HG03135 (cell line): ENCODE measurements around the gene COL1A1.

Source experiments
- ATAC-seq: cut with Tn5 transposase; IDR thresholded peaks from one replicate; pipeline ENCODE4 v1.9.1; 2021; ENCODE audit warnings: mild to moderate bottlenecking, moderate library complexity; ENCODE audit not compliant: unreplicated experiment

Gene COL1A1

DNA sequence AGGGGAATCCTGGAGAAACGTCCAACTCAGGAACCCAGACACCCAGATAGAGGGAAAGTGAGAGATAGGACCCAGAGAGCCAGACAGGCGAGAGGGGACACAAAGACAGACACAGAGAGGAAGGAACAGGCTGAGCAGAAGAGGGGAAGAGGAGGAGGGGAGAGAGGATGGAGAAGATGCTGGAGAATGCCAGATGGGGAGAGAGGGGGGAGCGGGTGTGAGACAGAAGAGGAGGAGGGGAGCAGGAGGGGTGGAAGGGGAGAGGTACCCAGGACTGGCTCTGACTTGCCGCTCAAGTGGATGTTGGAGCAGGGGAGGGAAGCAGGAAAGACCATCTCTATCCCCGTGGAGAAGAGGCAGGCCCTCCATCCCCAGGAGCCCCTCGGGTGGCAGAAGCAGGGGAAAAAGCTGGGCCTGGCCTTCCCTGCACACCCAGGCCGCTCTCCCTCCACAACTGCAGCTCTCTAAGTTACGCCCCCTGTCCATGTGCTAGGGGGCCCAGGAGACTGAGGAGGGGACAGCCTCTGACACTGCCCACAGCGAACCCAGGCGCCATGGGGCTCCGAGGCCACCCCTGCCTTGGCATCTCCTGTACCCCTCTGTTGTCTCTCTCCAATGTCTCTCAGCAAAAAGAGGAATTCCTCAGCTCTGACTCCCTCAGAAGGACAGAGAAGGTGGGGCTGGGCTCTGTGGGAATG is 55.8 kb downstream of the COL1A1 start:
- ATAC-seq: no peak

DNA sequence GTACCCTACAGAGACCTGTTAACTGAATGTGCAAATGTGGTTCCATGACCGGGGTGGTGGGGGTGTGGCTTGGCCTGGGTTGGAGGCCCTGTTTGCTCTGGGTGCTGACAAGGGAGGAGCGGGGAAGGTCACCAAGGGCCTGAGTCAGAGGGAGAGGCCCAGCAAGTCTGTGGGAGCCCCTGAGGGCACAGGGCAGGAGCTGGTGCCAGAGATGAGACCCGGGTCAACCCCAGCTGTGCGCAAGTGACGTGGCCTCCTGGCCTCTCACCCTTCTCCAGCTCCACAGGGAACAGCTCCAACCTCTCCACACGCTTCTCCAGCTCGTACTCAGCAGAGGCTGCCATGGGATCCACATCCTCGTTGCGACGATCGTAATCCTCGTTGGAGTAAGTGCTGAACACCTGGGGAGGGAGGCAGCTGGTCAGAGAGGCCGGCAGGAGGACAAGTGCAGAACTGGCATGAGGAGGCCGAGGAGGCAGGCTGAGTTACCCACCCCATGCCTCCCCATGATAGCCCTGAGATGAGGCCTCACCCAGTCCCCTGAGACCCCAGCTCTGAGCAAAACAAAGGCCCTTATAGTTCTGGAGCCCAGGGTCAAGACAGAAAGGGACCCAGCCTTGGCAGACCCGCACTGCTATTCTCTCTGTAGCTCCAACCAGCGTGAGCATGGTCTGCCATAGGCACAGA is 56.4 kb downstream of the COL1A1 start:
- ATAC-seq: no peak

DNA sequence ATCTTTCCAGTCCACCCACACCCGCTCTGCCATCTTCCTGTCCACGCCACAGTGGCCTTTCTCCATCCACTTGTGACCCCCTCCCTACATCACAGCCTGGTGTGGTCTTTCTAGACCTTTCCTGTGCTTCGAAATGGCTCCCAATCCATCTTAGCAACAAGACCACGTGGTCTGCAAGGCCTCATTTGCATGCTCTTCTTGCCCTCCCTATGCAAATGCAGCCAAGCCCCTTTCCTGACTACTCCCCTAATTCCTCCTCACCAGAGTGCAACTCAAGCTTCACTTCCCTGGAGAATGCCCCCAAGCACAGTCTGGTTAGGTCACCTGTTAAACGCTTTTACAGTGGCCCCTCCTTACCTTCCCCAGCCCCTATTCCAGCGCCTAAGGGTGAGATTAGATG is 57.1 kb downstream of the COL1A1 start:
- ATAC-seq: no peak

DNA sequence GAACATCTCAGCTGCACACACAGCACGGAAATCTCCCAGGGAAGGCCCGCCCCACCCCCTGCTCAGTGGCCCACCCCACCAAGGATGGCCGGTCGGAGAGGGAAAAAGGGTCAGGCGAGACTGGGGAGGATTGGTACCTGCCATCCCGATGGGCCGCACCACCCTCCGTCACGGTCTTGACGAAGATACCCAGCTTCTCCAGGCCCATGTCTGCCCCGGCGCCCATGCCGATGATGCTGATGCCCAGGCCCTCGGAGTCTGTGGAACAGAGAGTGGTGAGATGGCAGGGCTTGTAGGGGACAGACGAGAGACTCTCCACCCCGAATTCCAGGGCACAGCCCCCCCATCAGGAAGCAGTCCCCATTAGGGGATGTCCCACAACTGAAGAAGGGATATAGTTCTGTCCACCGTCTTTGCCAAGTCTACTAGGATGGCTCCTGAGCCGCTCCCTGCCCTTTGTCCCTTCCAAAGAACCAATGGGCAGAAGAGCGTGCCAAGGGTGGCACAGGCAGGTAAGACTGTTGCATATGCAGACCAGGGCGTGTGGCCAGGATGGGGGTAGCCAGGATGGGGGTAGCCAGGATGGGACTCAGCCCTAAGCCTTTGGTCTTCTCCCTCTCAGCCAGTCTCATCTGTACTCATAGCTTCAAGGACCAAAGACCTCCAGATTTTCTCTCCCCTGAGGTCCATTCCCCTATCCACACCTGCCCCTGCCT is 57.8 kb downstream of the COL1A1 start:
- ATAC-seq: no peak

- ATAC-seq: no peak
These were observed 59.7 kb downstream of the COL1A1 start for GRCh38 chr17:50141745-50142110.

- ATAC-seq: no peak
These were observed 60.2 kb downstream of the COL1A1 start for GRCh38 chr17:50141026-50141744.

- peak; percentile 47 for ATAC-seq
These were observed 61.2 kb downstream of the COL1A1 start for GRCh38 chr17:50139950-50140885.

- no peak for ATAC-seq
These were observed 62.1 kb downstream of the COL1A1 start for GRCh38 chr17:50139185-50139783.

DNA sequence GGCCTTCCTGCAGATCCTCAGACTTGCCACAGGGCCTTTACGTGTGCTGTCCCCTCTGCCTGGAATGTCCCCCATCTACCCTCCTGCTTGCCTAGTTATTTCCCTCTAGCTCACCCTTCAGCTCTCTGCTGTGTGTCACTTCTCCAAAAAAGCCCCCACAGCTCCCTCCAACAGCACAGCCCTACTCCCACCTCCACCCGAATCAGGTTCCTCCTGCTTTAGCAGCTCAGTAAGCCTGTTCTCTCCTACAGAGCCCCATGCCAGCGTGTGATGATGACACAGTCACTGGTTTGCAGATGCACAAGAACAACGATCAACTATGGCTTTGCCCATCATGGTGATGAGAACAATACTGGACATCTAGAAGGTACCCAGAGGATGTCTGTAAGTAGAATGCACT is 64.4 kb downstream of the COL1A1 start:
- ATAC-seq: no peak

DNA sequence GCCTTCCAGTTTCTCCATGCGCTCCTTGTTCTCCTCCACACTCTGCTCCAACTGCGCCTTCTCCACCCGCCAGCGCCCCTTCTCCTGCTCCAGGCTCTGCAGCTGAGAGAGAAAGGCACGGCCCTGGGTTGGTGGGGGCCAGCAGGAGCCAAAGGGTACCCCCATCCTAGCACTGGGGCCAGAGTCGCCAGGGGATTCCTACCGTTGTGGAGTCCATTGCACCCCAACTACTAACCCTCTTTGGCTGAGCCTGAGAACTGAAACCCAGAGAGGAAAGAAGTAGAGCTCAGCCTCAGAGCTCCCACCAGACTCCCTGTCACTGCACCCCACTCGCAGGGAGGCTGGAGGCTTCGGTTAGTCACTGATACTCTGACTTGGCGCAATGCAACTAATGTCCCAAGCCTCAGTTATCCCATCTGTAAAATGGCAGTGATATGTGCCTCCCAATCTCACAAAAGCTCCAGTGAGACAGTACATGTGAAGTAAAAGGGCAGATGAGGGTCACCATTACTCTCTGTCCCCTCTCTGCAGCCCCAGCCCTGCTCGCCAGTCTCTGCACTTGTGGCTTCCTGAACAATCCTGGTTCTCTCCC is 65.2 kb downstream of the COL1A1 start:
- no peak for ATAC-seq

- ATAC-seq: no peak
These were observed 65.9 kb downstream of the COL1A1 start for GRCh38 chr17:50135316-50136095.

GRCh38 chr17:50134206-50135110 is 67.0 kb downstream of the COL1A1 start:
- no peak for ATAC-seq

- ATAC-seq: no peak
These were observed 67.7 kb downstream of the COL1A1 start for GRCh38 chr17:50133769-50134099.
